ENCODE results near the gene MUC2. TPM values are rescaled to one million over a fixed set of nuclear protein-coding genes. Genes with fewer than 3 reads are reported as not detected.

MUC2 gene
- total and polyA plus RNA-seq, 9 of the 15 experiments (the other 6 are each of a cell fraction or from before 2014, with no cell fraction given): under 0.01 to 0.18 TPM; not detected in 7

DNA sequence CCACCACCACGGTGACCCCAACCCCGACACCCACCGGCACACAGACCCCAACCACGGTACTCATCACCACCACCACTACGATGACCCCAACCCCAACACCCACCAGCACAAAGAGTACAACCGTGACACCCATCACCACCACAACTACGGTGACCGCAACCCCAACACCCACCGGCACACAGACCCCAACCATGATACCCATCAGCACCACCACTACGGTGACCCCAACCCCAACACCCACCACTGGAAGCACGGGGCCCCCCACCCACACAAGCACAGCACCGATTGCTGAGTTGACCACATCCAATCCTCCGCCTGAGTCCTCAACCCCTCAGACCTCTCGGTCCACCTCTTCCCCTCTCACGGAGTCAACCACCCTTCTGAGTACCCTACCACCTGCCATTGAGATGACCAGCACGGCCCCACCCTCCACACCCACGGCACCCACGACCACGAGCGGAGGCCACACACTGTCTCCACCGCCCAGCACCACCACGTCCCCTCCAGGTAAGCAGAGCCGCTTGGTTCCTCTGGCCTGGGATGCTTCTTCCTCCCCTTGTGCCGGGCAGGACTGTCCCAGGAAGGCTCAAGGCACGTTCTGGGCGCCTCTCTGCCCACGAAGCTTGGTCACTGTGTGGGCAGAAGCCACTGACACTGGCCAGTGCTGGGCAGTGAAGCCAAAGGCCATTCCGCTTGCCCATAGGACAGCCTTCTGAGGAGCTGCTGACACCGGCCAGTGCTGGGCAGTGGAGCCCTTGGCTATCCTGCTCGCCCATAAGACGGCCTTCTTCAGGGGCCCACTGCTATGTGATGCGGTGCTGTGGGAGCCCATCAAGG lies 25.1 kb downstream of the MUC2 start (continued):
- TF ChIP-seq ZNF561 (CRISPR knock-in tag; conservative IDR thresholded peaks at IDR 0.05): no peak
- TF ChIP-seq, protein P1, sequence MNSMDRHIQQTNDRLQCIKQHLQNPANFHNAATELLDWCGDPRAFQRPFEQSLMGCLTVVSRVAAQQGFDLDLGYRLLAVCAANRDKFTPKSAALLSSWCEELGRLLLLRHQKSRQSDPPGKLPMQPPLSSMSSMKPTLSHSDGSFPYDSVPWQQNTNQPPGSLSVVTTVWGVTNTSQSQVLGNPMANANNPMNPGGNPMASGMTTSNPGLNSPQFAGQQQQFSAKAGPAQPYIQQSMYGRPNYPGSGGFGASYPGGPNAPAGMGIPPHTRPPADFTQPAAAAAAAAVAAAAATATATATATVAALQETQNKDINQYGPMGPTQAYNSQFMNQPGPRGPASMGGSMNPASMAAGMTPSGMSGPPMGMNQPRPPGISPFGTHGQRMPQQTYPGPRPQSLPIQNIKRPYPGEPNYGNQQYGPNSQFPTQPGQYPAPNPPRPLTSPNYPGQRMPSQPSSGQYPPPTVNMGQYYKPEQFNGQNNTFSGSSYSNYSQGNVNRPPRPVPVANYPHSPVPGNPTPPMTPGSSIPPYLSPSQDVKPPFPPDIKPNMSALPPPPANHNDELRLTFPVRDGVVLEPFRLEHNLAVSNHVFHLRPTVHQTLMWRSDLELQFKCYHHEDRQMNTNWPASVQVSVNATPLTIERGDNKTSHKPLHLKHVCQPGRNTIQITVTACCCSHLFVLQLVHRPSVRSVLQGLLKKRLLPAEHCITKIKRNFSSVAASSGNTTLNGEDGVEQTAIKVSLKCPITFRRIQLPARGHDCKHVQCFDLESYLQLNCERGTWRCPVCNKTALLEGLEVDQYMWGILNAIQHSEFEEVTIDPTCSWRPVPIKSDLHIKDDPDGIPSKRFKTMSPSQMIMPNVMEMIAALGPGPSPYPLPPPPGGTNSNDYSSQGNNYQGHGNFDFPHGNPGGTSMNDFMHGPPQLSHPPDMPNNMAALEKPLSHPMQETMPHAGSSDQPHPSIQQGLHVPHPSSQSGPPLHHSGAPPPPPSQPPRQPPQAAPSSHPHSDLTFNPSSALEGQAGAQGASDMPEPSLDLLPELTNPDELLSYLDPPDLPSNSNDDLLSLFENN (IDR thresholded peaks at IDR 0.05; ENCODE audit: low read depth in 2 of 2, low read length in 2 of 2): no peak
- TF ChIP-seq HNRNPL (IDR thresholded peaks at IDR 0.05; ENCODE audit: low read depth, low read length): no peak
- TF ChIP-seq GTF2F1 (IDR thresholded peaks at IDR 0.05; ENCODE audit: low read depth, low read length): no peak
- no peak for TF ChIP-seq HMG20B (CRISPR knock-in tag; IDR thresholded peaks at IDR 0.05)
- TF ChIP-seq, protein P2, sequence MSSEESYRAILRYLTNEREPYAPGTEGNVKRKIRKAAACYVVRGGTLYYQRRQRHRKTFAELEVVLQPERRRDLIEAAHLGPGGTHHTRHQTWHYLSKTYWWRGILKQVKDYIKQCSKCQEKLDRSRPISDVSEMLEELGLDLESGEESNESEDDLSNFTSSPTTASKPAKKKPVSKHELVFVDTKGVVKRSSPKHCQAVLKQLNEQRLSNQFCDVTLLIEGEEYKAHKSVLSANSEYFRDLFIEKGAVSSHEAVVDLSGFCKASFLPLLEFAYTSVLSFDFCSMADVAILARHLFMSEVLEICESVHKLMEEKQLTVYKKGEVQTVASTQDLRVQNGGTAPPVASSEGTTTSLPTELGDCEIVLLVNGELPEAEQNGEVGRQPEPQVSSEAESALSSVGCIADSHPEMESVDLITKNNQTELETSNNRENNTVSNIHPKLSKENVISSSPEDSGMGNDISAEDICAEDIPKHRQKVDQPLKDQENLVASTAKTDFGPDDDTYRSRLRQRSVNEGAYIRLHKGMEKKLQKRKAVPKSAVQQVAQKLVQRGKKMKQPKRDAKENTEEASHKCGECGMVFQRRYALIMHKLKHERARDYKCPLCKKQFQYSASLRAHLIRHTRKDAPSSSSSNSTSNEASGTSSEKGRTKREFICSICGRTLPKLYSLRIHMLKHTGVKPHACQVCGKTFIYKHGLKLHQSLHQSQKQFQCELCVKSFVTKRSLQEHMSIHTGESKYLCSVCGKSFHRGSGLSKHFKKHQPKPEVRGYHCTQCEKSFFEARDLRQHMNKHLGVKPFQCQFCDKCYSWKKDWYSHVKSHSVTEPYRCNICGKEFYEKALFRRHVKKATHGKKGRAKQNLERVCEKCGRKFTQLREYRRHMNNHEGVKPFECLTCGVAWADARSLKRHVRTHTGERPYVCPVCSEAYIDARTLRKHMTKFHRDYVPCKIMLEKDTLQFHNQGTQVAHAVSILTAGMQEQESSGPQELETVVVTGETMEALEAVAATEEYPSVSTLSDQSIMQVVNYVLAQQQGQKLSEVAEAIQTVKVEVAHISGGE (CRISPR knock-in tag; IDR thresholded peaks at IDR 0.05): no peak
- no peak for TF ChIP-seq RCOR1 (IDR thresholded peaks at IDR 0.05; ENCODE audit: borderline replicate concordance in 1 of 2, low read depth in 2 of 2, low read length in 2 of 2)
- no peak for TF ChIP-seq SIX5 (IDR thresholded peaks at IDR 0.05; ENCODE audit: borderline replicate concordance in 1 of 2, insufficient read depth in 1 of 2, low read depth in 1 of 2, low read length in 2 of 2)
- TF ChIP-seq TAF9B (IDR thresholded peaks at IDR 0.05; ENCODE audit: partially characterized antibody): no peak
- TF ChIP-seq HSF4 (CRISPR knock-in tag; IDR thresholded peaks at IDR 0.05; ENCODE audit: borderline replicate concordance): no peak
- no peak for TF ChIP-seq POLR2G (IDR thresholded peaks at IDR 0.05; ENCODE audit: low read depth, low read length)
